Fibroblast of lung (primary cell): ENCODE measurements around the gene SREK1IP1.

Experiments used
- EZH2 ChIP-seq: IDR thresholded peaks from 2 replicates; pipeline ENCODE4 v1.5.1; 2012; ENCODE audit warnings: low read length, control low read depth, mild to moderate bottlenecking; ENCODE audit errors: missing control alignments
- TF ChIP-seq, protein P1 (sequence below), 2 donors: IDR thresholded peaks in 1 of 2; conservative IDR thresholded peaks in 1 of 2; 1 replicate in 1 of 2; 2 replicates in 1 of 2; pipeline ENCODE4 v1.5.1; 2011 to 2012; ENCODE audit warnings: low read length in 2 of 2, control low read depth in 1 of 2, inconsistent platforms in 1 of 2, low read depth in 1 of 2, mild to moderate bottlenecking in 1 of 2

DNA sequence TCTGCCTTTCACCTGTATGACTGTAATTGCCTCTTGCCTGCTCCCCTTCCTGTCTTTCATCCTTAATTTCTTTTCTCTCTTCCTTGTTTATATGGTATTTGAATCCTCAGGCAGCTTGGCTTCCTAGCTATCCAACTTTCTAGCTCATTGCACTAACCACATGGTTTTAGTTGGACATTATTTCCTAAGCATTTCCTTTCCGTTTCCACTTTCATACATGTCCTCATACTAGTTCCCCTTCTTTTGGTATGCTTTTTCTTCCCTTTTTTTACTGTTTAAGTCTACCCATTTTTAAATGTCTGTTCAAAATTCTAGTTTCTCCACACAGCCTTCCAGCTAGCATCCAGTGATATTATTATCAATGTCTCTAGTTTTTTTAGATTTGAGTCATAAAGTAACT is 6.8 kb upstream of the SREK1IP1 start:
- TF ChIP-seq, protein P1, sequence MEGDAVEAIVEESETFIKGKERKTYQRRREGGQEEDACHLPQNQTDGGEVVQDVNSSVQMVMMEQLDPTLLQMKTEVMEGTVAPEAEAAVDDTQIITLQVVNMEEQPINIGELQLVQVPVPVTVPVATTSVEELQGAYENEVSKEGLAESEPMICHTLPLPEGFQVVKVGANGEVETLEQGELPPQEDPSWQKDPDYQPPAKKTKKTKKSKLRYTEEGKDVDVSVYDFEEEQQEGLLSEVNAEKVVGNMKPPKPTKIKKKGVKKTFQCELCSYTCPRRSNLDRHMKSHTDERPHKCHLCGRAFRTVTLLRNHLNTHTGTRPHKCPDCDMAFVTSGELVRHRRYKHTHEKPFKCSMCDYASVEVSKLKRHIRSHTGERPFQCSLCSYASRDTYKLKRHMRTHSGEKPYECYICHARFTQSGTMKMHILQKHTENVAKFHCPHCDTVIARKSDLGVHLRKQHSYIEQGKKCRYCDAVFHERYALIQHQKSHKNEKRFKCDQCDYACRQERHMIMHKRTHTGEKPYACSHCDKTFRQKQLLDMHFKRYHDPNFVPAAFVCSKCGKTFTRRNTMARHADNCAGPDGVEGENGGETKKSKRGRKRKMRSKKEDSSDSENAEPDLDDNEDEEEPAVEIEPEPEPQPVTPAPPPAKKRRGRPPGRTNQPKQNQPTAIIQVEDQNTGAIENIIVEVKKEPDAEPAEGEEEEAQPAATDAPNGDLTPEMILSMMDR (conservative IDR thresholded peaks at IDR 0.05 in 1 of 2, IDR thresholded peaks at IDR 0.05 in 1 of 2; ENCODE audit: low read depth in 1 of 2, low read length in 2 of 2): no peak
- no peak for TF ChIP-seq EZH2
